BJ (cell line): ENCODE results near the gene CTSO. TPM values are rescaled to one million over a fixed set of nuclear protein-coding genes. Genes with fewer than 3 reads are reported as not detected.

Experiments
- CTCF ChIA-PET: fragments of 350-600 bp; formaldehyde crosslinking; extraction: SDS; loops from one replicate; lab custom pipeline; 2021; ENCODE audit warnings: antibody characterized with exemption, inconsistent platforms; lab: Yijun Ruan, JAX
- POLR2A ChIA-PET: fragments of 300-600 bp; sonication (Branson Sonifier 250); formaldehyde crosslinking; extraction: SDS; loops from one replicate; lab custom pipeline; 2021; ENCODE audit warnings: antibody characterized with exemption; lab: Charles Lee
- DNase-seq: peaks from one replicate; pipeline ENCODE4 v3.0.0-alpha.2; 2011; ENCODE audit warnings: low read depth
- H3K27me3 ChIP-seq: 2 replicates; pipeline ENCODE4 v1.6.0; 2011; ENCODE audit warnings: low read length; ENCODE audit not compliant: control insufficient read depth, insufficient read depth
- H3K36me3 ChIP-seq: 2 replicates; pipeline ENCODE4 v1.5.1; 2011; ENCODE audit warnings: low read length; ENCODE audit not compliant: control insufficient read depth, insufficient read depth
- H3K4me3 ChIP-seq: 2 replicates; pipeline ENCODE4 v1.5.1; 2011; ENCODE audit warnings: low read depth, mild to moderate bottlenecking, control low read depth, low read length
- polyA plus RNA-seq: library from polyadenylated mRNA; depleted of rRNA; stranded (reverse); fragments of >200 nt; gene quantifications from 2 replicates; pipeline ENCODE4 v1.2.3, GENCODE V29; 2011
- TF ChIP-seq, protein P1 (sequence below): IDR thresholded peaks from 2 replicates; pipeline ENCODE4 v1.5.1; 2011; ENCODE audit warnings: low read depth, mild to moderate bottlenecking, control low read depth, inconsistent platforms, low read length, moderate library complexity; ENCODE audit not compliant: insufficient read depth

Gene CTSO
- polyA plus RNA-seq, 1 experiment = 7.8 TPM

DNA sequence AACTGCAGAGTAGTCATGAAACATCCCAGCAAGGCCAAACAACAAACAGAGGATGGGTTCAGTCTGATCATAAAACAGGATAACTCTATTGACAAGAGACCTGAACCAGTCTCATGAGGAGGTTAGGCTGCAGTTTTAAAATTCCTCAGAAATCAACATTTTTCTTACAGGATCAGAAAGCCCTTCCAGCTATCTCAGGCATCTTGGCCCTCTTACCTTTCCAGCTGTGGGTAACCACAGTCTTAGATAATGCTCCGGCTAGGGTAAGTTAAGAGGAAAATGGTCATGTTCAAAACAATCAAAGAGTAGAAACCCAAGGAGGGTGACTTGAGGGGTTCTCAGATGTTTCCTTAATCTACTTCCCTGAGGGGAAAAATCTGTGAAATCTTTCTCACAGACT, 5.1 kb downstream of the CTSO start:
- no peak for DNase-seq
- POLR2A ChIA-PET = no interaction called here
- TF ChIP-seq, protein P1, sequence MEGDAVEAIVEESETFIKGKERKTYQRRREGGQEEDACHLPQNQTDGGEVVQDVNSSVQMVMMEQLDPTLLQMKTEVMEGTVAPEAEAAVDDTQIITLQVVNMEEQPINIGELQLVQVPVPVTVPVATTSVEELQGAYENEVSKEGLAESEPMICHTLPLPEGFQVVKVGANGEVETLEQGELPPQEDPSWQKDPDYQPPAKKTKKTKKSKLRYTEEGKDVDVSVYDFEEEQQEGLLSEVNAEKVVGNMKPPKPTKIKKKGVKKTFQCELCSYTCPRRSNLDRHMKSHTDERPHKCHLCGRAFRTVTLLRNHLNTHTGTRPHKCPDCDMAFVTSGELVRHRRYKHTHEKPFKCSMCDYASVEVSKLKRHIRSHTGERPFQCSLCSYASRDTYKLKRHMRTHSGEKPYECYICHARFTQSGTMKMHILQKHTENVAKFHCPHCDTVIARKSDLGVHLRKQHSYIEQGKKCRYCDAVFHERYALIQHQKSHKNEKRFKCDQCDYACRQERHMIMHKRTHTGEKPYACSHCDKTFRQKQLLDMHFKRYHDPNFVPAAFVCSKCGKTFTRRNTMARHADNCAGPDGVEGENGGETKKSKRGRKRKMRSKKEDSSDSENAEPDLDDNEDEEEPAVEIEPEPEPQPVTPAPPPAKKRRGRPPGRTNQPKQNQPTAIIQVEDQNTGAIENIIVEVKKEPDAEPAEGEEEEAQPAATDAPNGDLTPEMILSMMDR = no peak
- CTCF ChIA-PET = interaction anchor here (1.6 kb wide), 1 partner anchor 142 kb away, joined by 6 read pairs; no protein-coding TSS in a partner anchor
- H3K27me3 ChIP-seq = no peaks in the 10 kb centered on the region
- no peaks in the 10 kb centered on the region for H3K36me3 ChIP-seq
- H3K4me3 ChIP-seq = no peak overlapping the region

GRCh38 chr4:155946486-155946885, 7.2 kb downstream of the CTSO start:
- ChIA-PET POLR2A (no interaction called here), CTCF (no interaction called here)
- Histone ChIP-seq H3K36me3 (no peaks in the 10 kb centered on the region), H3K4me3 (no peak overlapping the region), H3K27me3 (no peaks in the 10 kb centered on the region)
- TF ChIP-seq, protein P1 = no peak
- DNase-seq = no peak

GRCh38 chr4:155944516-155944915, 9.2 kb downstream of the CTSO start:
- no peak overlapping the region for H3K4me3 ChIP-seq
- POLR2A ChIA-PET = no interaction called here
- TF ChIP-seq, protein P1 = no peak
- no peaks in the 10 kb centered on the region for H3K27me3 ChIP-seq
- no peak for DNase-seq
- CTCF ChIA-PET = interaction anchor here (3.1 kb wide), 1 partner anchor 9 kb away, joined by 17 read pairs; the partner anchor contains the start of gene CTSO
- no peaks in the 10 kb centered on the region for H3K36me3 ChIP-seq

GRCh38 chr4:155943605-155944291, 9.9 kb downstream of the CTSO start:
- TF ChIP-seq, protein P1 = no peak
- no peak for DNase-seq
- POLR2A ChIA-PET = interaction anchor here (0.6 kb wide), 1 partner anchor 37 kb away, joined by 3 read pairs; no protein-coding TSS in a partner anchor
- no peaks in the 10 kb centered on the region for H3K36me3 ChIP-seq
- CTCF ChIA-PET = interaction anchor here (0.6 to 3.1 kb wide), 2 partner anchors 10 to 336 kb away, joined by 3 to 17 read pairs; partner anchors contain the start of gene CTSO
- no peaks in the 10 kb centered on the region for H3K27me3 ChIP-seq
- no peak overlapping the region for H3K4me3 ChIP-seq

DNA sequence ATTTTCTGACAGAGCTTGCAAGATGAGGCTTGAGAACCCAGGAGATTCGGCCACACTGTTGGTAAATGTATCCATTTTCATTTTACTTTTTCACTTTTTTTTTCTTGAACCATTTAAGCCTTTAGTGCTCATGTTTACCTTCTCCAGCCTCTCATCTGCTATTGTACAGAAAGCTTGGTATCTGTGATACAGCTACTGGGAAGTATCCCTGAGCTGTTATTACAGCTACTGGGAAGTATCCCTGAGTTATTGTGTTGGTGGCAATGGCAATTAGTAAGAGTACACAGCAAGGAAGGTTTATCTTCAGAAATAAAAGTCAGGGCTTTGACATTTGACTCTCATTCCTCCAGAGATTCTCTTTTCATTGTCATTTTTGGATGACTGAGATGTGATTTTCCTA, 11.8 kb downstream of the CTSO start:
- POLR2A ChIA-PET = no interaction called here
- CTCF ChIA-PET = interaction anchor here (1.0 to 1.4 kb wide), 3 partner anchors 9 to 27 kb away, joined by 3 to 9 read pairs (median 4); partner anchors contain the start of gene CTSO
- Histone ChIP-seq H3K27me3 (no peaks in the 10 kb centered on the region), H3K4me3 (no peak overlapping the region), H3K36me3 (no peaks in the 10 kb centered on the region)
- DNase-seq = no peak
- TF ChIP-seq, protein P1 = no peak
